Measurements from ENCODE around the gene NR2F1-AS1.

NR2F1-AS1 gene

GRCh38 chr5:93589152-93589828 is 8.3 kb upstream of the NR2F1-AS1 start:
- DNase-seq = no peak

- no peak for DNase-seq
These were observed 7.5 kb upstream of the NR2F1-AS1 start for GRCh38 chr5:93588352-93589151.

GRCh38 chr5:93587597-93588351 is 6.8 kb upstream of the NR2F1-AS1 start:
- no peak for DNase-seq

GRCh38 chr5:93586736-93587596 is 5.9 kb upstream of the NR2F1-AS1 start:
- no peak for DNase-seq

- no peak for DNase-seq
These were observed 4.9 kb upstream of the NR2F1-AS1 start for GRCh38 chr5:93585767-93586385.

- no peak for DNase-seq
These were observed 4.2 kb upstream of the NR2F1-AS1 start for GRCh38 chr5:93585041-93585766.

GRCh38 chr5:93584596-93585040 is 3.6 kb upstream of the NR2F1-AS1 start:
- DNase-seq = no peak

- peak; percentile 24 to 38 for DNase-seq
These were observed 3.0 kb upstream of the NR2F1-AS1 start for GRCh38 chr5:93583768-93584595.

- DNase-seq = peak in 1 of 2 experiments; percentile 38
These were observed 2.4 kb upstream of the NR2F1-AS1 start for GRCh38 chr5:93583439-93583767.

- DNase-seq = peak; percentile 12 to 30
These were observed 1.8 kb upstream of the NR2F1-AS1 start, which contains the start of gene NR2F1 for GRCh38 chr5:93582677-93583438. NR2F1 (plus strand) TSS chr5:93583222; CDS start chr5:93585024, 1,802 bp downstream.

- no peak for DNase-seq
These were observed 1.1 kb upstream of the NR2F1-AS1 start for GRCh38 chr5:93582167-93582462.

GRCh38 chr5:93580063-93580926 is 724 bp downstream of the NR2F1-AS1 start:
- peak; percentile 22 to 23 for DNase-seq

- DNase-seq = peak; percentile 42 to 57
These were observed 1.3 kb downstream of the NR2F1-AS1 start for GRCh38 chr5:93579692-93580062.

- peak; percentile 79 to 89 for DNase-seq
These were observed 2.0 kb downstream of the NR2F1-AS1 start for GRCh38 chr5:93578813-93579691.

GRCh38 chr5:93577854-93578812 is 2.9 kb downstream of the NR2F1-AS1 start:
- no peak for DNase-seq
